GM23248 (cell line): ENCODE measurements around the gene RPGRIP1. TPM values are rescaled to one million over a fixed set of nuclear protein-coding genes. Genes with fewer than 3 reads are reported as not detected.
"Not testable (repeated sequence)": the region's sequence is repeated elsewhere in the genome, so short reads cannot be mapped to it uniquely, and the experiment has no call there.

Source experiments
- DNase-seq: peaks from one replicate; pipeline ENCODE4 v3.0.0-alpha.2; 2015
- H2AFZ ChIP-seq: fragments of 200-600 bp; sonication (generic); 2 replicates; pipeline ENCODE4 v1.6.1; 2016; ENCODE audit warnings: antibody characterized with exemption
- H3F3A ChIP-seq: fragments of 200-600 bp; sonication (generic); 2 replicates; pipeline ENCODE4 v1.6.1; 2016; ENCODE audit warnings: mild to moderate bottlenecking, antibody characterized with exemption, mixed run types; ENCODE audit not compliant: insufficient read depth
- H3K27ac ChIP-seq: fragments of 200-600 bp; sonication (generic); 2 replicates; pipeline ENCODE4 v1.5.1; 2016; ENCODE audit warnings: mild to moderate bottlenecking
- H3K27me3 ChIP-seq: fragments of 200-600 bp; sonication (generic); replicated peaks from 2 replicates; pipeline ENCODE4 v1.6.1; 2016; ENCODE audit warnings: mild to moderate bottlenecking; ENCODE audit not compliant: insufficient read depth
- H3K36me3 ChIP-seq: fragments of 200-600 bp; sonication (generic); 2 replicates; pipeline ENCODE4 v1.6.1; 2016; ENCODE audit warnings: low read depth, mild to moderate bottlenecking
- H3K4me1 ChIP-seq: fragments of 200-600 bp; sonication (generic); 2 replicates; pipeline ENCODE4 v1.6.1; 2016; ENCODE audit warnings: mild to moderate bottlenecking; ENCODE audit not compliant: insufficient read depth
- H3K4me2 ChIP-seq: fragments of 200-600 bp; sonication (generic); one replicate; pipeline ENCODE4 v1.6.1; 2016; ENCODE audit warnings: mild to moderate bottlenecking; ENCODE audit not compliant: unreplicated experiment
- H3K4me3 ChIP-seq: fragments of 200-600 bp; sonication (generic); 2 replicates; pipeline ENCODE4 v1.5.1; 2016; ENCODE audit warnings: mild to moderate bottlenecking
- H3K79me2 ChIP-seq: fragments of 200-600 bp; sonication (generic); 2 replicates; pipeline ENCODE4 v1.6.1; 2016; ENCODE audit warnings: mild to moderate bottlenecking; ENCODE audit not compliant: insufficient read depth
- H3K9ac ChIP-seq: fragments of 200-600 bp; sonication (generic); 2 replicates; pipeline ENCODE4 v1.6.1; 2016; ENCODE audit warnings: mild to moderate bottlenecking
- H3K9me2 ChIP-seq: fragments of 200-600 bp; sonication (generic); 2 replicates; pipeline ENCODE4 v1.6.1; 2016; ENCODE audit warnings: mixed run types, mild to moderate bottlenecking, moderate library complexity; ENCODE audit not compliant: insufficient read depth
- H3K9me3 ChIP-seq: fragments of 200-600 bp; sonication (generic); one replicate; pipeline ENCODE4 v1.6.1; 2017; ENCODE audit warnings: low read depth
- H4K20me1 ChIP-seq: fragments of 200-600 bp; sonication (generic); 2 replicates; pipeline ENCODE4 v1.6.0; 2016; ENCODE audit not compliant: insufficient read depth
- EZH2 ChIP-seq: fragments of 200-600 bp; sonication (generic); IDR thresholded peaks from 2 replicates; pipeline ENCODE4 v1.6.1; 2018; ENCODE audit warnings: antibody characterized with exemption, mild to moderate bottlenecking; ENCODE audit not compliant: insufficient read depth, poor library complexity, severe bottlenecking
- EZH2phosphoT487 ChIP-seq: fragments of 200-600 bp; sonication (generic); IDR thresholded peaks from 2 replicates; pipeline ENCODE4 v1.6.1; 2018; ENCODE audit warnings: antibody characterized with exemption, moderate library complexity, mild to moderate bottlenecking, low read depth; ENCODE audit not compliant: insufficient read depth
- WGBS, 2 experiments: methylation state at CpG; one replicate each; pipeline ENCODE4 v1.1.6; 2015 to 2017; ENCODE audit warnings: low lambda C conversion rate in 2 of 2, low coverage in 1 of 2; ENCODE audit errors: missing lambda C conversion rate in 2 of 2; 5-methylcytosine and 5-hydroxymethylcytosine counted together
- in situ Hi-C: fragments of 300-500 bp; cut with MboI; formaldehyde crosslinking; loops from 2 replicates; pipeline ENCODE4 v1.15.0; 2020
- polyA plus RNA-seq: library from polyadenylated mRNA; unstranded; fragments of >200 nt; fragmentation: Nextera tagmentation; extraction: Ambion mirVana; gene quantifications from 2 replicates; pipeline ENCODE4 v1.2.1, GENCODE V29; 2016
- total RNA-seq: library from RNA; depleted of rRNA; stranded (reverse); fragments of >200 nt; shearing (Covaris generic); gene quantifications from 2 replicates; pipeline ENCODE4 v1.2.3, GENCODE V29; 2014

RPGRIP1 gene
- total and polyA plus RNA-seq, 2 experiments from 2014 or later: not detected

DNA sequence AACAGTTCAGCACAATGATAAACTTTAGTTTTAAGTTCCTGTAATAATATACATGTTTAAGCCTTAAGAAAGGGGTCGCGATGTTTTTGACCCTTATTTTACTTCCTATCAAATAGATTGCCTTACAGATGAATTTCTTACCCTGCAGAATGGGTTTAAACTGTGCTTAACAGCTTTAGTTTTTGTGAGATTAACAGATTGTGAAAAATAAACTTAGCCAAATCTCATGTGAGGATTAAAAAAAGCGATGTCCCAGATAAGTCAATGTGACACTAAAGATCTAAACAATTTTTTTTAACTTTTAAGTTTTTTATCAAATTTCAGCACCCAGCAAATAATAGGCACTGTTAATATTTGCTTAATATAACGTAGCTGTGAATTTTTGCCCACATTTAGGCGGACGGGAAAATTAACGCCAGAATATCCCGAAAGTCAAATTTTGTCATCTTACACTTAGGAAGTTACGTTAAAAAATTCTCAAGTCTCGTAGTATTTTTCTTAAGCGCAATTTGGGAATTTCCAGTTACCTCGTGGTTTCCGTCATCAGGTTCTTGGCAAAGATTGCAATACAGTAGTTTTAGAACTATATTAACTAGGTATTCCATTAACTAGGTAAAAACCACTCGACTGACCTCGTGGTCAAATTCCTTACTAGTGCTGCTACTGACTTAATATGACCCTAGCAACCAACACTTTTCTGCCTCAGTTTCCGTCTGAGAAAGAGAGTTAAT is 11.8 kb upstream of the RPGRIP1 start:
- Histone ChIP-seq H3K9ac (peak overlapping the region; percentile 99), H3K9me2 (no peaks in the 10 kb centered on the region), H2AFZ (no peak overlapping the region), H3K4me2 (peak overlapping the region; percentile 97), H3K9me3 (no peaks in the 10 kb centered on the region), H3K4me3 (peak overlapping the region; percentile 95), H4K20me1 (peaks cover 49% of the 10 kb centered on the region), H3K79me2 (peaks cover 61% of the 10 kb centered on the region), H3K36me3 (peaks cover 29% of the 10 kb centered on the region), H3K27me3 (no peaks in the 10 kb centered on the region), H3F3A (peaks cover 56% of the 10 kb centered on the region), H3K27ac (peak overlapping the region; percentile 89), H3K4me1 (peaks cover 42% of the 10 kb centered on the region)
- 0 to 1% methylated on average over 16 of the region's 16 CpGs for WGBS, 2 experiments
- DNase-seq: peak; percentile 63
- in situ Hi-C loops: no loop called here
- TF ChIP-seq EZH2 (no peak), EZH2phosphoT487 (no peak)

DNA sequence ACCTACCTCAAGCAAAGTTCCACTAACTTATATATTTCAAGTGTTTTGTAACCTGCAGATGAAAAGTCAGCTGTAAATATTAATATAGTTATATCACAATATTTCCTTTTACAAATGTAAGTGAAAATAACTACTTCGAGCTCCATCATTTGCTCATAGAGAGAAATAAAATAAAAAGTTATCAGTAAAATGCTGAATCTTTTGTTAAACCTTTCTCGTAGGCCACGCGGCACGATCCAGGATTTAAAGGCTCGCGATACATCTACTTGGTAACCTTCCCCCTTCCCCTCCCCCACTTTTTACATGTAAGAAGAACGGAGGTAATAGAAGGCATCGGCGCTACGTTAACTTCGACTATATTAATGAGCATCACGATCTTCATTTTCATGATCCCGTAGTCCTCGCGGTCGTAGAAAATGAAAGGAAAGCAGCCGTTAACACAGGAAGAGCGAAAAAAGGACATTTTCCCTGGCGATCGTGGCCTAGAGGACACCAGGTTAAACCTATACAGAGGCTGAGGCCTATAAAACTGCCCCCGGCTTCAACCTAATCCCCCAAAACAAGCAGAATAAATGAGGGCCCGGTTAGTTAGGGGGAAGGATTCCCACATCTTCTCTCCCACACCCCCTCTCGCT is 11.1 kb upstream of the RPGRIP1 start:
- TF ChIP-seq EZH2phosphoT487 (no peak), EZH2 (no peak)
- Histone ChIP-seq H3K4me3 (peak overlapping the region; percentile 95), H3K79me2 (peaks cover 54% of the 10 kb centered on the region), H2AFZ (no peak overlapping the region), H3K9me2 (no peaks in the 10 kb centered on the region), H3K4me2 (peak overlapping the region; percentile 97), H3K9me3 (no peaks in the 10 kb centered on the region), H3K9ac (peak overlapping the region; percentile 99), H3K27ac (peak overlapping the region; percentile 89), H3K36me3 (peaks cover 24% of the 10 kb centered on the region), H3F3A (peaks cover 50% of the 10 kb centered on the region), H4K20me1 (peaks cover 43% of the 10 kb centered on the region), H3K27me3 (no peaks in the 10 kb centered on the region), H3K4me1 (peaks cover 35% of the 10 kb centered on the region)
- in situ Hi-C loops: no loop called here
- WGBS, 2 experiments: 1% methylated on average over 24 of the region's 24 CpGs
- DNase-seq: peak; percentile 85

- Histone ChIP-seq H3K36me3 (peaks cover 22% of the 10 kb centered on the region), H2AFZ (peak within 1 kb of the TSS; percentile 99), H4K20me1 (peaks cover 37% of the 10 kb centered on the region), H3K27me3 (no peaks in the 10 kb centered on the region), H3K27ac (peak within 1 kb of the TSS; percentile 89), H3K9ac (peak within 1 kb of the TSS; percentile 99), H3K4me1 (peaks cover 28% of the 10 kb centered on the region), H3K4me2 (peak within 1 kb of the TSS; percentile 97), H3K79me2 (peaks cover 48% of the 10 kb centered on the region), H3K9me3 (no peaks in the 10 kb centered on the region), H3K9me2 (no peaks in the 10 kb centered on the region), H3F3A (peaks cover 43% of the 10 kb centered on the region), H3K4me3 (peak within 1 kb of the TSS; percentile 95)
- no peak for TF ChIP-seq EZH2
- TF ChIP-seq EZH2phosphoT487: no peak
- DNase-seq: peak; percentile 98
- in situ Hi-C loops: no loop called here
- WGBS, 2 experiments: 0 to 2% methylated on average over 49 of the region's 49 CpGs
Observed at GRCh38 chr14:21269252-21270046, 10.4 kb upstream of the RPGRIP1 start, which contains the start of gene HNRNPC. TSS of gene HNRNPC (minus strand) at chr14:21269442. CDS start at chr14:21234193, 35,249 bp downstream.

DNA sequence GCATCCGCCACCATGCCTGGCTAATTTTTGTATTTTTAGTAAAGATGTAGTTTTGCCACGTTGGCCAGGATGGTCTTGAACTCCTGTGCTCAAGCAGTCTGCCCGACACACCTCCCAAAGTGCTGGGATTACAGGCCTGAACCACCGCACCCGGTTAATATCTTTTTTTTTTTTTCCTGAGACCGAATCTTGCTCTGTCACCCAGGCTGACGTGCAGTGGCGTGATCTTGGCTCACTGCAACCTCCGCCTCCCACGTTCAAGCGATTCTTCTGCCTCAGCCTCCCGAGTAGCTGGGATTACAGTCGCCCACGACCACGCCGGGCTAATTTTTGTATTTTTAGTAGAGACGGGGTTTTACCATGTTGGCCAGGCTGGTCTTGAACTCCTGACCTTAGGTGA is 7.2 kb upstream of the RPGRIP1 start:
- 86 to 88% methylated on average over 17 of the region's 17 CpGs for WGBS, 2 experiments
- in situ Hi-C loops, H3K9ac ChIP-seq, H2AFZ ChIP-seq, H3K9me3 ChIP-seq, H3K27me3 ChIP-seq, H3K4me2 ChIP-seq, H3K36me3 ChIP-seq, H3K9me2 ChIP-seq, DNase-seq, H3K27ac ChIP-seq, H3K4me3 ChIP-seq, H3K4me1 ChIP-seq, H4K20me1 ChIP-seq: not testable (repeated sequence)
- Histone ChIP-seq H3F3A (peaks cover 15% of the 10 kb centered on the region), H3K79me2 (peaks cover 16% of the 10 kb centered on the region)
